Transverse colon (tissue), 3 donors: ENCODE results near the gene NPR3.

Source experiments
- POLR2A ChIP-seq: fragments of 450-650 bp; IDR thresholded peaks from one replicate; pipeline ENCODE4 v1.6.1; 2016; ENCODE audit warnings: antibody characterized with exemption, mild to moderate bottlenecking, moderate library complexity
- TF ChIP-seq, protein P1 (sequence below), 5 experiments: fragments of 200-600 bp in 3 of 5; fragments of 450-650 bp in 2 of 5; sonication (generic) in 3 of 5; IDR thresholded peaks; 1 replicate in 2 of 5; 2 replicates in 3 of 5; pipeline ENCODE4 v1.5.1; 2016 to 2017; ENCODE audit warnings: antibody characterized with exemption in 5 of 5, inconsistent platforms in 3 of 5, mild to moderate bottlenecking in 2 of 5, moderate library complexity in 1 of 5

- TF ChIP-seq, protein P1, sequence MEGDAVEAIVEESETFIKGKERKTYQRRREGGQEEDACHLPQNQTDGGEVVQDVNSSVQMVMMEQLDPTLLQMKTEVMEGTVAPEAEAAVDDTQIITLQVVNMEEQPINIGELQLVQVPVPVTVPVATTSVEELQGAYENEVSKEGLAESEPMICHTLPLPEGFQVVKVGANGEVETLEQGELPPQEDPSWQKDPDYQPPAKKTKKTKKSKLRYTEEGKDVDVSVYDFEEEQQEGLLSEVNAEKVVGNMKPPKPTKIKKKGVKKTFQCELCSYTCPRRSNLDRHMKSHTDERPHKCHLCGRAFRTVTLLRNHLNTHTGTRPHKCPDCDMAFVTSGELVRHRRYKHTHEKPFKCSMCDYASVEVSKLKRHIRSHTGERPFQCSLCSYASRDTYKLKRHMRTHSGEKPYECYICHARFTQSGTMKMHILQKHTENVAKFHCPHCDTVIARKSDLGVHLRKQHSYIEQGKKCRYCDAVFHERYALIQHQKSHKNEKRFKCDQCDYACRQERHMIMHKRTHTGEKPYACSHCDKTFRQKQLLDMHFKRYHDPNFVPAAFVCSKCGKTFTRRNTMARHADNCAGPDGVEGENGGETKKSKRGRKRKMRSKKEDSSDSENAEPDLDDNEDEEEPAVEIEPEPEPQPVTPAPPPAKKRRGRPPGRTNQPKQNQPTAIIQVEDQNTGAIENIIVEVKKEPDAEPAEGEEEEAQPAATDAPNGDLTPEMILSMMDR (IDR thresholded peaks at IDR 0.05) = no peak
- TF ChIP-seq POLR2A = no peak
These were observed 123.1 kb downstream of the NPR3 start for GRCh38 chr5:32834251-32834650.
